GM13977 (cell line): ENCODE data around the gene UBE4B.
"Not testable (repeated sequence)": the region's sequence is repeated elsewhere in the genome, so short reads cannot be mapped to it uniquely, and the experiment has no call there.

Experiments used
- DNase-seq: peaks from one replicate; pipeline ENCODE4 v3.0.0; 2012; ENCODE audit warnings: low spot score
- in situ Hi-C: fragments of 300-500 bp; cut with MboI; formaldehyde crosslinking; loops from one replicate; pipeline ENCODE4 v1.12.0; 2022; ENCODE audit warnings: low sequenced_read_pairs, low pct_unique_long_range_greater_than_20kb, mixed read lengths, inconsistent platforms; ENCODE audit not compliant: unreplicated experiment
- TF ChIP-seq, protein P1 (sequence below): IDR thresholded peaks from 2 replicates; pipeline ENCODE4 v1.5.1; 2012; ENCODE audit warnings: mild to moderate bottlenecking, control low read depth; ENCODE audit not compliant: insufficient read depth; ENCODE audit errors: extremely low read depth, missing control alignments

UBE4B gene

DNA sequence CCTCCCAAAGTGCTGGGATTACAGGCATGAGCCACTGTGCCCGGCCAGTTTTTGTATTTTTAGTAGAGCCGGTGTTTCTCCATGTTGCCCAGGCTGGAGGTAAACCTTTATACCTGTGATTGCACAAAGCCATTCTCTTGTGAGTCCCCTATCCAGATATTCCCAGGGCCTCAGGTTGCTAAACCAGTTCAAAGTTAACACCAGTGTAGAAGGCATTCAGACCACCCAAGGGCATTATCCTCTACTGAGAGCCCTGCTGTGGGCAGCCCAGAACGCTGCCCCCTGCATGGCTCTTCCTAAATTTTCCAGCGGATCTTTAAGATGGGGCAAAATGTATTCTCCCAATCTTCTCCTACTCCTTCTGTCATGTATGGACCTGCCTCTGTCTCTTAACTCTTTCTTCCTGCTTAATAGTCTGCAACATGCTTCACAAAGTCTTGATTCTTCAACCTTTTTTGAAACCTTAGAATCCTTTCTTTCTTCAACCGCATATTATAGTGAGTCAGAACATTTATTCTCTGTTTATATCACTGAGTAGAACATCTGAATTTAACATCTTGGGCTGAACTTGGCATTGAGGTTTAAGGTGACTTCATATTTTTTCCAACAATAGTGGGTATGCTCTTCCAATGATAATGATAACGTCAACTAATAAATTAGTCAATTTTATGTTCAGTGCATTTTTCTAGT is 36.0 kb downstream of the UBE4B start:
- in situ Hi-C loops = no loop called here

DNA sequence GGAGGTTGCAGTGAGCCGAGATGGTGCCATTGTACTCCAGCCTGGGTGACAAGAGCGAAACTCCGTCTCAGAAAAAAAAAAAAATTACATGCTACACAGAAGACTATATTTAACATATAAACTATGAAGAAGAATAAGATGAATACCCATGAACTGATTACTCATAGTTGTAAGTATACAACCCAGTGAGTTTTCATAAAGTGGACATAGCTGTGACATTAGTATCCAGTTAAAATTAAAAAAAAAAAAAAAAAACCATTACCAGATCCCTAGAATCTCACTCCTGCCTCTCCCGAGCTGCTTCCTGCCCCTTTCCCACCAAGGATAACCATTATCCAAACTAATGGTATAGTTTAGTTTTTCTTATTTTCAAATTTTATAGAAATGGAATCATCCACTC is 37.4 kb downstream of the UBE4B start:
- no peak for DNase-seq
- TF ChIP-seq, protein P1, sequence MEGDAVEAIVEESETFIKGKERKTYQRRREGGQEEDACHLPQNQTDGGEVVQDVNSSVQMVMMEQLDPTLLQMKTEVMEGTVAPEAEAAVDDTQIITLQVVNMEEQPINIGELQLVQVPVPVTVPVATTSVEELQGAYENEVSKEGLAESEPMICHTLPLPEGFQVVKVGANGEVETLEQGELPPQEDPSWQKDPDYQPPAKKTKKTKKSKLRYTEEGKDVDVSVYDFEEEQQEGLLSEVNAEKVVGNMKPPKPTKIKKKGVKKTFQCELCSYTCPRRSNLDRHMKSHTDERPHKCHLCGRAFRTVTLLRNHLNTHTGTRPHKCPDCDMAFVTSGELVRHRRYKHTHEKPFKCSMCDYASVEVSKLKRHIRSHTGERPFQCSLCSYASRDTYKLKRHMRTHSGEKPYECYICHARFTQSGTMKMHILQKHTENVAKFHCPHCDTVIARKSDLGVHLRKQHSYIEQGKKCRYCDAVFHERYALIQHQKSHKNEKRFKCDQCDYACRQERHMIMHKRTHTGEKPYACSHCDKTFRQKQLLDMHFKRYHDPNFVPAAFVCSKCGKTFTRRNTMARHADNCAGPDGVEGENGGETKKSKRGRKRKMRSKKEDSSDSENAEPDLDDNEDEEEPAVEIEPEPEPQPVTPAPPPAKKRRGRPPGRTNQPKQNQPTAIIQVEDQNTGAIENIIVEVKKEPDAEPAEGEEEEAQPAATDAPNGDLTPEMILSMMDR = no peak
- in situ Hi-C loops = no loop called here

More for the DNA sequence above, 36.0 kb downstream of the UBE4B start:
- no peak for DNase-seq
- TF ChIP-seq, protein P1 = no peak

DNA sequence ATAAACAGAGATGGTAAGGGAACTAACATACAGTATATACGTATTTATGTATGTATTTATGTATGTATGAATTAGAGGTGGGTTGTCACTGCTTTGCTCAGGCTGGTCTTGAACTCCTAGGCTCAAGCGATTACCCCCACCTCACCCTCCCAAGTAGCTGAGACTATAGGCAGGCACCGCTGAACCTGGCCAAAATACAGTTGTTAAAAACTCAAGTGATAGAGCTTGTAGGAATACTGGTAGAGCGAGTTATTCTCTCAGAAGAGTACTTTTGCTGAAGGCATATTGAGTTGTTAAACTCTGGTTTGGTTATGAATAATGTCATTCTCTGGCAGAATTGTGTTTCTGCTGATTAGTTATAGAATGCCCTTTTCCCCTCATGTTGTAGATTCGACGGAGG is 38.9 kb downstream of the UBE4B start:
- no peak for DNase-seq
- in situ Hi-C loops = no loop called here
- TF ChIP-seq, protein P1 = no peak

DNA sequence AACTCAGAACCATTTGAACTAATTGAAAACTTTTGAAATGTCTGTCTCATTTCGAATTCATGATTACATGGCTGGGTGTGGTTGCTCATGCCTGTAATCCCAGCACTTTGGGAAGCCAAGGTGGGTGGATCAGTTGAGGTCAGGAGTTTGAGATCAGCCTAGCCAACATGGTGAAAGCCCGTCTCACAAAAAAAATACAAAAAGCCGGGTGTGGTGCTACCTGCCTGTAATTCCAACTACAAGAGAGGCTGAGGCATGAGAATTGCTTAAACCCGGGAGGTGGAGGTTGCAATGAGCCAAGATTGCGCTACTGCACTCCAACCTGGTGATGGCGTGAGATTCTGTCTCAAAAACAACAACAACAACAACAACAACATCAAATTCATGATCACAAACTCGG is 40.6 kb downstream of the UBE4B start:
- in situ Hi-C loops, DNase-seq: not testable (repeated sequence)

DNA sequence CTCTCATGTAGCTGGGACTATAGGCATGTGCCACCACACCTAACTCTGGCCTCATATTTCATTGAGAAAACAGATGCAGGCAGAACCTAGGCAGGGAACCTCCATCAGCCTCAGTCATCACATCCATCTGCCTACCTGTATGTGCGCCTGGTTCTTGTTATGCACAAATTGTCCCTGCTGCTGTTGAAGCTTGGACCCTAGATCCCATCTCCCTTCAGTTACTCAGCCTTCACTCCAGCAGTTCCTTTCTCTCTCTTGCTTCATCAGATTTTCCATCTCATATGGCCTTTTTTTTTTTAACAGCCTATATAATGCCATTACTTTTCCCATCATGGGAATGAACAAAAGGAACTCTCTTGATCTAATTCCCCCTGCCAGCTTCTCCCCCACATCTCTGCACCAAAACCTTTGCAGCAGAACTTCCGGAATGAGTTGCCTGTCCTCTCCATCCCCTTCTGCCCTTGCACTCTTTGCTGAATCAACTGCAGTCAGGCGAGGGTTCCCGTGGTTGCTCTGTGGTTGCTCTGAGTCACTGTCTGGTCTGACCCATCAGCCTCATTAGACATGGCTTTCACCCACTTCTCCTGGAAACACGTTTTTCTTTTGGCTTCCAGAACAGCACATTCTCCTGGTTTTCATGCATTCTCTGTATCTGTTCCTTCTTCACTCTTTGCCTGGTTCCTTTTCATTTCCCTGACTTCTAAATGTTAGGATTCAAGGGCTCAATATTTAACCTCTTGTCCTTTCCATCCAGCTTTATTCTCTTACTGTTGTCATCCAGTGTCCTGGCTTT is 41.5 kb downstream of the UBE4B start:
- peak; percentile 76 for DNase-seq
- in situ Hi-C loops = no loop called here
- TF ChIP-seq, protein P1 = no peak

DNA sequence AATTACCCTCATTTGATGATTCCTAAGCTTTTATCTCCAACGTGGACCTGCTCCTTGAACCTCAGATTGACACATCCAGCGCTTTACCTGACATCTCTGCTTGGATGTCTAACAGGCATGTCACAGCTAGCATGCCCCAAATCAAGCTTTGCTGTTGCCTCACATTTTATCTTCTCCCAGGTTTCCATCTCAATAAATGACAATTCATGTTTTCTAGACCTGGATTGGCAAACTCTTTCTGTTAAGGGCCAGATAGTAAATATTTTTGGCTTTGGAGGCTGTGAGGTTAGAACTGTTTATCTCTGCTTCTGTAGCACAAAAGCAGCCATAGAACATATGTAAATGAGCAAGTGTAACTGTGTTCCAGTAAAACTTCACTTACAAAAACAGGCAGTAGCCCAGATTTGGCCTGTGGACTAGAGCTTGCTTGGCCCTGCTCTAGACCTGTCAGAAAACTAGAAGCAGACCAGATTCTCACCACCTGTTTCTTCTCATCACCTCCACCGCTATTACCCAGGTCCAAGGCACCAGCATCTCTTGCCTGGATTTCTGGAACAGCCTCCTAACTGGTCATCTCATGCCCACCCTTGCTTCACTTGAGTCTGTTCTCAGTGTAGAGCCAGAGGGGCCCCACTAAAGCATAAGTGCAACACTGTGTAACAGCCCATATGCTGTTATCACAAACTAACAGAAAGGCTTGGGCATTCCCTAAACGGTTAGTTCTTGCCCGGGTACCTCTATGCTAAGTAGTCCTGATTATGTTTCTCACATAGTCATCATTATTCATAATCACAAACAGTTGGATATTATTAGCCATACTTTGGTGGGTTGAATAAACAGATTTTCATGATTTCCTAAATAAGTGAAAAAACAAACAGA is 42.3 kb downstream of the UBE4B start:
- TF ChIP-seq, protein P1 = no peak
- no peak for DNase-seq
- in situ Hi-C loops = no loop called here
